GM18498 (cell line): ENCODE data around the gene HID1.

Experiments used
- ATAC-seq: cut with Tn5 transposase; IDR thresholded peaks from one replicate; pipeline ENCODE4 v1.9.1; 2021; ENCODE audit warnings: mild to moderate bottlenecking, moderate library complexity; ENCODE audit not compliant: unreplicated experiment

The HID1 gene

GRCh38 chr17:74951680-74952421 is 20.7 kb downstream of the HID1 start:
- ATAC-seq, result no peak

GRCh38 chr17:74951065-74951464 is 21.5 kb downstream of the HID1 start:
- no peak for ATAC-seq

- ATAC-seq, result no peak
These were observed 22.4 kb downstream of the HID1 start for GRCh38 chr17:74950207-74950606.

- ATAC-seq, result no peak
These were observed 23.0 kb downstream of the HID1 start for GRCh38 chr17:74949455-74950115.

- ATAC-seq, result no peak
These were observed 25.4 kb downstream of the HID1 start for GRCh38 chr17:74947041-74947754.

GRCh38 chr17:74946641-74947040 is 25.9 kb downstream of the HID1 start:
- no peak for ATAC-seq

- peak; percentile 66 for ATAC-seq
These were observed 27.0 kb downstream of the HID1 start for GRCh38 chr17:74945543-74945942.

GRCh38 chr17:74943808-74944522 is 28.6 kb downstream of the HID1 start:
- no peak for ATAC-seq

- ATAC-seq, result no peak
These were observed 31.3 kb downstream of the HID1 start for GRCh38 chr17:74941128-74941725.

- ATAC-seq, result no peak
These were observed 33.0 kb downstream of the HID1 start for GRCh38 chr17:74939534-74939933.

- no peak for ATAC-seq
These were observed 34.2 kb downstream of the HID1 start for GRCh38 chr17:74938194-74938950.

- no peak for ATAC-seq
These were observed 35.2 kb downstream of the HID1 start for GRCh38 chr17:74937064-74938051.

GRCh38 chr17:74936470-74936799 is 36.1 kb downstream of the HID1 start:
- no peak for ATAC-seq

GRCh38 chr17:74935585-74936469 is 36.7 kb downstream of the HID1 start, which contains the start of gene OTOP3:
Gene OTOP3 (plus strand): TSS chr17:74935898. CDS start chr17:74935922, 24 bp downstream.
- no peak for ATAC-seq

GRCh38 chr17:74935048-74935447 is 37.5 kb downstream of the HID1 start:
- no peak for ATAC-seq

- ATAC-seq, result no peak
These were observed 42.0 kb downstream of the HID1 start for GRCh38 chr17:74930535-74931036.

- ATAC-seq, result no peak
These were observed 43.8 kb downstream of the HID1 start for GRCh38 chr17:74928786-74929185.

GRCh38 chr17:74925242-74925641 is 47.3 kb downstream of the HID1 start:
- no peak for ATAC-seq
